HepG2 (cell line): ENCODE data around the gene NFXL1. TPM values are rescaled to one million over a fixed set of nuclear protein-coding genes. Genes with fewer than 3 reads are reported as not detected.

Experiments used
- ATAC-seq: fragments of 200-7000 bp; cut with Tn5 transposase; 3 replicates; pipeline ENCODE4 v1.9.1; 2020; ENCODE audit warnings: mild to moderate bottlenecking, moderate library complexity
- BruUV-seq: library from RNA; stranded (reverse); fragments of 400-500 nt; replicated peaks from 2 replicates; lab custom pipeline; 2021; lab: Mats Ljungman, UMichigan
- CTCF ChIA-PET: fragments of 300-600 bp; formaldehyde crosslinking; extraction: SDS; loops from one replicate; lab custom pipeline; 2021; ENCODE audit warnings: low total read pairs, inconsistent platforms, low intra/inter-chr PET ratio; lab: Yijun Ruan, JAX
- POLR2A ChIA-PET: fragments of 350-600 bp; sonication (Branson Sonifier 250); formaldehyde crosslinking; loops from one replicate; lab custom pipeline; 2020; ENCODE audit warnings: antibody characterized with exemption, inconsistent platforms; lab: Yijun Ruan, JAX
- DNase-seq: peaks from one replicate; pipeline ENCODE4 v3.0.0-alpha.2; 2015; ENCODE audit warnings: low spot score
- FAIRE-seq: peaks from 3 replicates; lab custom pipeline; 2011; peaks lifted over from hg19 to GRCh38; lab: Jason Lieb, UNC
- H2AFZ ChIP-seq: one replicate; pipeline ENCODE4 v1.6.1; 2011; ENCODE audit warnings: low read length, inconsistent platforms
- H3K27ac ChIP-seq: fragments of 300-600 bp; 3 replicates; pipeline ENCODE4 v1.8.0; 2011; ENCODE audit warnings: mixed run types, mild to moderate bottlenecking, mixed read lengths, low read length, inconsistent platforms; ENCODE audit not compliant: insufficient read depth; ENCODE audit errors: extremely low read length
- H3K27me3 ChIP-seq, 2 experiments: fragments of 200-600 bp in 1 of 2; 2 replicates in 1 of 2; 3 replicates in 1 of 2; pipeline versions ENCODE4 v1.6.0 to v1.8.0; 2011; ENCODE audit warnings: low read length in 2 of 2, mild to moderate bottlenecking in 2 of 2, moderate library complexity in 2 of 2, inconsistent platforms in 1 of 2; ENCODE audit not compliant: insufficient read depth in 2 of 2, control insufficient read depth in 1 of 2
- H3K36me3 ChIP-seq, 2 experiments: fragments of 200-600 bp in 1 of 2; replicated peaks in 1 of 2; 2 replicates in 1 of 2; 3 replicates in 1 of 2; pipeline versions ENCODE4 v1.5.1 to v1.8.0; 2011; ENCODE audit warnings: low read length in 2 of 2, inconsistent platforms in 1 of 2; ENCODE audit not compliant: insufficient read depth in 2 of 2, control insufficient read depth in 1 of 2
- H3K4me1 ChIP-seq: 2 replicates; pipeline ENCODE4 v1.5.1; 2012; ENCODE audit warnings: low read length, inconsistent platforms; ENCODE audit not compliant: insufficient read depth
- H3K4me2 ChIP-seq: 2 replicates; pipeline ENCODE4 v1.6.0; 2011; ENCODE audit warnings: low read depth, low read length, inconsistent platforms
- H3K4me3 ChIP-seq, 3 experiments: fragments of 200-600 bp in 1 of 3; sonication (generic), shearing (Covaris generic) in 1 of 3; replicated peaks in 1 of 3; 2 replicates each; pipeline ENCODE4 v1.5.1; 2011 to 2016; ENCODE audit warnings: low read length in 3 of 3, inconsistent platforms in 2 of 3, low read depth in 2 of 3, mild to moderate bottlenecking in 2 of 3, control low read depth in 1 of 3, mixed read lengths in 1 of 3; ENCODE audit not compliant: insufficient read depth in 1 of 3
- H3K79me2 ChIP-seq: one replicate; pipeline ENCODE4 v1.6.1; 2011; ENCODE audit warnings: low read length, inconsistent platforms; ENCODE audit not compliant: insufficient read depth
- H3K9ac ChIP-seq: 2 replicates; pipeline ENCODE4 v1.6.0; 2011; ENCODE audit warnings: mild to moderate bottlenecking, low read depth, low read length, inconsistent platforms; ENCODE audit not compliant: insufficient read depth
- H3K9me3 ChIP-seq: 2 replicates; pipeline ENCODE4 v1.5.1; 2012; ENCODE audit warnings: mild to moderate bottlenecking, low read length
- H4K20me1 ChIP-seq: 2 replicates; pipeline ENCODE4 v1.6.0; 2011; ENCODE audit warnings: inconsistent platforms, mild to moderate bottlenecking, low read length, moderate library complexity; ENCODE audit not compliant: insufficient read depth
- AHDC1 ChIP-seq: sonication (generic); formaldehyde crosslinking; IDR thresholded peaks from 2 replicates; pipeline ENCODE4 v1.5.1; 2020; ENCODE audit warnings: mild to moderate bottlenecking, missing genetic modification reagents, borderline replicate concordance
- FOXP1 ChIP-seq, 2 experiments: fragments of 450-650 bp in 1 of 2; IDR thresholded peaks; 2 replicates each; pipeline ENCODE4 v1.6.1; 2017 to 2018; ENCODE audit warnings: antibody characterized with exemption in 1 of 2
- MATR3 ChIP-seq: sonication (generic); formaldehyde crosslinking; IDR thresholded peaks from 2 replicates; pipeline ENCODE4 v1.4.0; 2020; ENCODE audit warnings: missing genetic modification reagents
- NONO ChIP-seq, 2 experiments: fragments of 450-650 bp in 1 of 2; sonication (generic) in 1 of 2; formaldehyde crosslinking in 1 of 2; IDR thresholded peaks in 1 of 2; conservative IDR thresholded peaks in 1 of 2; 2 replicates each; pipeline versions ENCODE4 v1.6.1 to v1.8.0; 2017 to 2022; ENCODE audit warnings: mild to moderate bottlenecking in 1 of 2, missing genetic modification reagents in 1 of 2, moderate library complexity in 1 of 2
- ZNF619 ChIP-seq: sonication (generic); formaldehyde crosslinking; IDR thresholded peaks from 2 replicates; pipeline ENCODE4 v1.4.0; 2020; ENCODE audit warnings: mild to moderate bottlenecking, missing genetic modification reagents
- ZNF775 ChIP-seq: sonication (generic); formaldehyde crosslinking; IDR thresholded peaks from 2 replicates; pipeline ENCODE4 v1.4.0; 2020; ENCODE audit warnings: missing genetic modification reagents, mild to moderate bottlenecking, moderate library complexity, borderline replicate concordance
- ZSCAN22 ChIP-seq: sonication (generic); formaldehyde crosslinking; IDR thresholded peaks from 2 replicates; pipeline ENCODE4 v1.4.0; 2020; ENCODE audit warnings: mild to moderate bottlenecking, missing genetic modification reagents
- WGBS: methylation state at CpG from one replicate; pipeline ENCODE4 v1.1.6; 2017; ENCODE audit warnings: low lambda C conversion rate; 5-methylcytosine and 5-hydroxymethylcytosine counted together
- in situ Hi-C: cut with HindIII; loops from 2 replicates; pipeline ENCODE4 v1.10.0; 2017; ENCODE audit warnings: low pct_unique_long_range_greater_than_20kb; ENCODE audit not compliant: extremely low pct_ligation_motif_present
- intact Hi-C: fragments of 100-400 bp; cut with micrococcal nuclease; formaldehyde crosslinking; loops from one replicate; pipeline ENCODE4 v1.10.0; 2022; ENCODE audit not compliant: unreplicated experiment
- polyA plus RNA-seq, 8 experiments: library from polyadenylated mRNA; depleted of rRNA in 3 of 8; stranded (reverse) in 7 of 8; unstranded in 1 of 8; fragments of >200 nt; fragmentation: Illumina TruSeq in 4 of 8; extraction: Trizol in 4 of 8; gene quantifications; 2 replicates each; pipeline versions ENCODE4 v1.2.1 to v1.2.3, GENCODE V29; 2011 to 2016; ENCODE audit warnings: low read depth in 4 of 8, missing spikeins in 1 of 8, mixed read lengths in 1 of 8; ENCODE audit not compliant: insufficient read depth in 1 of 8
- total RNA-seq, 5 experiments: library from RNA; depleted of rRNA; stranded (reverse); fragments of >200 nt; fragmentation: Illumina TruSeq; extraction: Trizol; gene quantifications; 2 replicates each; pipeline ENCODE4 v1.2.3, GENCODE V29; 2016; ENCODE audit warnings: low read depth in 1 of 5

Gene NFXL1
- total and polyA plus RNA-seq, 2 of the 13 experiments (the other 11 are each of a cell fraction or from before 2014, with no cell fraction given) = 12.0 to 18.6 TPM

GRCh38 chr4:47891928-47892327 is 22.5 kb downstream of the NFXL1 start:
- no TSS peak for BruUV-seq
- no peak overlapping the region for H3K9ac ChIP-seq
- H3K4me2 ChIP-seq = no peak overlapping the region
- intact Hi-C loops (no loop called here), in situ Hi-C loops (no loop called here)
- no peaks in the 10 kb centered on the region for H3K27me3 ChIP-seq
- no peaks in the 10 kb centered on the region; the same call in 1 of the 2 replicates for H4K20me1 ChIP-seq
- 88% methylated on average over 1 of the region's 1 CpG for WGBS
- DNase-seq (no peak), FAIRE-seq (no peak), ATAC-seq (no peak)
- no peaks in the 10 kb centered on the region for H3K79me2 ChIP-seq
- peaks cover 11 to 68% of the 10 kb centered on the region in 2 experiments for H3K36me3 ChIP-seq
- TF ChIP-seq ZNF619 (CRISPR knock-in tag) (no peak), MATR3 (CRISPR knock-in tag) (no peak), AHDC1 (CRISPR knock-in tag) (no peak), FOXP1 (IDR thresholded peaks at IDR 0.05) (no peak), FOXP1 (CRISPR knock-in tag; IDR thresholded peaks at IDR 0.05) (no peak), ZNF775 (CRISPR knock-in tag) (no peak), ZSCAN22 (CRISPR knock-in tag) (no peak), NONO (IDR thresholded peaks at IDR 0.05) (no peak), NONO (CRISPR knock-in tag; conservative IDR thresholded peaks at IDR 0.05) (no peak)
- CTCF ChIA-PET = no interaction called here
- H3K27ac ChIP-seq = no peak overlapping the region
- no peak overlapping the region for H3K4me3 ChIP-seq
- no peaks in the 10 kb centered on the region for H3K4me1 ChIP-seq
- no peak overlapping the region for H2AFZ ChIP-seq
- POLR2A ChIA-PET = no interaction called here
- no peaks in the 10 kb centered on the region for H3K9me3 ChIP-seq
